Colon (tissue), 2 donors: Measurements from ENCODE around the gene DPM3.
"Not testable (repeated sequence)": the region's sequence is repeated elsewhere in the genome, so short reads cannot be mapped to it uniquely, and the experiment has no call there.

ENCODE experiments used
- FAIRE-seq: peaks from 2 replicates; lab custom pipeline; 2012; peaks lifted over from hg19 to GRCh38; lab: Jason Lieb, UNC
- donor health status: control.
- donor health status: control.

DPM3 gene

DNA sequence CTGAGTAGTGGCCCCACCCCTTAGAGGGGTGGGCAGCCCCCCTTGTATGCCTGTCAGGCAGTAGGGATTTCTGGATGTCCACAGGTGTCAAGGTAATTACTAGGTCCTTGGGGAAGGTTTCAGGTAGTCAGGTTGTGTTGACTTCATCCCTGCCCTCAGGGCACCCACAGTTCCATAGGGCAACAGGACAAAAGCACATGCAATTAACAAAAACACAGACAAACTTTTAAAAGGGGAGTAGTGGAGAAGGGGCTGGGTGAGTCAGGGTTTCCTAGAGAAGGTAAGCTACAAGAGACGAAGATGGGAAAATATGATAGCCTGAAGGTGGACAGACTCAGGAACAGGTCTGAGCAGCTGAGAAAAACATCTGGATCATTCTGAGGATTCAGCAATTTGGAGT, 18.7 kb upstream of the DPM3 start:
- FAIRE-seq = no peak

DNA sequence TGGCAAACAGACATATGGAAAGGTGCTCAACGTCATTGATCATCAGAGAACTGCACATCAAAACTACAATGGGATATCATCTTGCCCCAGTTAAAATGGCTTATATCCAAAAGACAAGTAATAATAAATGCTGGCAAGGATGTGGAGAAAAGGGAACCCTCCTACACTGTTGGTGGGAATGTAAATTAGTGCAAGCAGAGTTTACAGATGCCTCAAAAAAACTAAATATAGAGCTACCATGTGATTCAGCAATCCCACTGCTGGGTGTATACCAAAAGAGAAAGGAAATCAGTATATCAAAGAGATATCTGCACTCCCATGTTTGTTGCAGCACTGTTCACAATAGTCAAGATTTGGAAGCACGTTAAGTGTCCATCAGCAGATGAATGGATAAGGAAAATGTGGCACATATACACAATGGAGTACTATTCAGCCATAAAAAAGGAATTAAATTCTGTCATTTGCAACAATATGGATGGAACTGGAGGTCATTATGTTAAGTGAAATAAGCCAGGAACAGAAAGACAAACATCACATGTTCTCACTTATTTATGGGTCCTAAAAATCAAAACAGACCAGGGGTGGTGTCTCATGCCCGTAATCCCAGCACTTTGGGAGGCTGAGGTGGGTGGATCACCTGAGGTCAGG, 15.8 kb upstream of the DPM3 start:
- FAIRE-seq = not testable (repeated sequence)

DNA sequence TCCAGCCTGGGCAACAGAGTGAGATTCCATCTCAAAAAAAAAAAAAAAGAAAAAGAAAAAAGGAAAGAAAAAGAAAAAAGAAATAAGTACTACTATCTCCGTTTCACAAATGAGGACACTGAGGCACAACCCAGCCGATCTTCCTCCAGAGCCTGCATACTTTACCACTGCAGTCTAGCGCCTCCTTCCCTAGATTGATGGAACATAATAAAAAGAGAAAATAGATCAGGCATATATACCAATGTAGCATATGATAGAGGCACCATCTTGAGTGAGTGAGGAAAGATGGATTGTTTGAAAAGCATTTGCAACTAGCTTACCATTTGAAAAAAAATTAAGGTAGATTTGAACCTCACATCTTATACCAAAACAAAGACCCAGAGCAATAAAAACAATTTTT, 5.2 kb upstream of the DPM3 start:
- no peak for FAIRE-seq

DNA sequence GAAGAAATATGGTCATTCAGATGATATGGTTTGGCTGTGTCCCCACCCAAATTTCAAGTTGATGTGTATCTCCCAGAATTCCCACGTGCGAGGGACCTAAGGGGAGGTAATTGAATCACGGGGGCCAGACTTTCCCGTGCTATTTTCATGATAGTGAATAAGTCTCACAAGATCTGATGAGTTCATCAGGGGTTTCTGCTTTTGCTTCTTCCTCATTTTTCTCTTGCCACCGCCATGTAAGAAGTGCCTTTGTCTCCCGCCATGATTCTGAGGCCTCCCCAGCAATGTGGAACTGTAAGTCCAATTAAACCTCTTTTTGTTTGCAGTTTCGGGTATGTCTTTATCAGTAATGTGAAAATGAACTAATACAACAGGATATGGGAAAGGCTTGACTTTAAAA, 1.4 kb upstream of the DPM3 start:
- FAIRE-seq = no peak

DNA sequence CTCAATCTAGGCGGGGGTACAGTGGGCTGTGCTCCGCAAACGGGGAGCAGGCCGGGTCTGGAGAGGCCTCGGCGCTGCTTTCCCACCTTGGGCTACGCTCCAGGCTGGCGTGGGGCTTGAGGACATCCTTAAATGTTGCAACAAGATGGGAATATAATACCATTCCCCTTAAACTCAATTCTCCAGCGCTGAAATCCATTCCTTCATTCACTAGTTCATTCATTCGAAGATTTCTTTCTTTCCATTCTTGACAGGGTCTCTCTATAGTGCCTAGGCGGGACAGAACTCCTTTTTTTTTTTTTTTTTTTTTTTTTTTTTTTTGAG, 261 bp upstream of the DPM3 start:
- no peak for FAIRE-seq

DNA sequence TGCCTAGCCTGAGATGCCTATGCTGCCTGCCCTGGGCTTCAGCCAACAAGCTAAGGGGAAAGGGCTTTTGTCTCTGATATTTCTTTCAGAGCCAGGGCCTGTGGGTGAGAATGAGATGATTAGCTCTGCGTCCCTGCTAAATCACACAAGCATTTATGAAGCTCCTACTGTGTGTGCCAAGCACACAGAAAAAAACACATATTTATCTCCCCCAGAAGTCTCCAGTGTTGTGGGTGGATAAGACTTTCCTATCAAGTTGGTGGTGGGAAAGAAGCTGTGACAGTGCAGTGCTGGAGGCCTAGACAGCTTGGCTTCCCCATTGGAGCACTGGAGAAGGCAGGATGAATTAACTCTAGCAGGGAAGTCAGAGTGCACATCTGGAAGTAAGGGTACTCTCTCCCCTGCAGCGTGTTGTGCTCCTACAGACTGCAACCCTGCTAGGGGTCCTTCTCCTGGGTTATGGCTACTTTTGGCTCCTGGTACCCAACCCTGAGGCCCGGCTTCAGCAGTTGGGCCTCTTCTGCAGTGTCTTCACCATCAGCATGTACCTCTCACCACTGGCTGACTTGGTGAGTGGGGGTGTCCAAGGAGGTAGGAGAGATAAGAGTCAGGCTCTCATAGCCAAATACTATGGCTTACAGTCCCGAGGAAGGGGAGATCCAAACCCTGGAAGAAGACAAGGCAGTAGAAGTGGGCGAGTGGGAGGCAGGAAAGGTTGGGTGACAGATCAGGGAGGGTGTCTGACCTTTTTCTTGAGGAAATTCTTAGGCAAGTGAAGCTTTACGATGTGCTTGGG, 3.0 kb downstream of the DPM3 start:
- FAIRE-seq = no peak

DNA sequence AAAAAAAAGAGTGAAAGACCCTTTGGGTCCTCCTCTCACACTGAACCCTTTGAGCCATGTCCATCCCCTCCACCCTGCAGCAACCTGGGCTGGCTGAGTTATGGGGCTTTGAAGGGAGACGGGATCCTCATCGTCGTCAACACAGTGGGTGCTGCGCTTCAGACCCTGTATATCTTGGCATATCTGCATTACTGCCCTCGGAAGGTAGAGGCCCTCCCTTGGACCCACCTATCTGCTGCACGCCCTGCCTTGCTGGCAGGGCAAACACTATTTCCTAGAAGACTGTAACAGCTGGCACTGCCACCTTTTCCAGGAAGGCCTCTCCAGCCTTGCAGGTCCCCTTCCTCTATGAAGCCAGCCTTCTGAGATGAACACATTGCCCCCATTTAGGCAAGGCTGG, 3.6 kb downstream of the DPM3 start:
- no peak for FAIRE-seq

DNA sequence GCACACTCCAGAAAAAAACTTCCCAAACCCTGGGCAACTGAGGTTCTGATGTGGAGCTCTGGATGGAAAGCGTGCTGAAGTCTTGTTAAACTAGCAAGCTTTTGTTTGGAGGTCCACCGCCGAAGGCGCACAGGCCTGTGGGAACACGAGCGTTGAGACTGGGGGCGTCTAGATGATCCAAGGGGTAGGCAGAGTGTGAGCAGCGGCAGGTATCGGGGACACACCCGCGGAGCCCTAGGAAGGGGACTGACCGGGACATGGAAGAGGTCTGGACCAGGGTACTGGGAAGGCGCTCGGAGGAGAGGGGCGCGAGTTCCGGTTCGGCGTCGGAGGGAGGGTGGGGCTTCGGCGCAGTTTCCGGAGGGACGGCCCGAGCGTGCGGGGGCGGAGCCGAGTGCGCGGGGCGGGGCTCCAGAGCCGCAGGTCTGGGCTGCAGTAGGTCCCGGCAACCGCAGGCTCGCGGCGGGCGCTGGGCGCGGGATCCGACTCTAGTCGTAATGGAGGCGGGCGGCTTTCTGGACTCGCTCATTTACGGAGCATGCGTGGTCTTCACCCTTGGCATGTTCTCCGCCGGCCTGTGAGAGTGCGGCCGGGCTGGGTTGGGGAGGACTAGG, 4.8 kb downstream of the DPM3 start, which contains the start of gene SLC50A1:
TSS of gene SLC50A1 (plus strand) at position 438 of the 614 bp plus-strand sequence. CDS start at position 498, 60 bp downstream.
- no peak for FAIRE-seq

DNA sequence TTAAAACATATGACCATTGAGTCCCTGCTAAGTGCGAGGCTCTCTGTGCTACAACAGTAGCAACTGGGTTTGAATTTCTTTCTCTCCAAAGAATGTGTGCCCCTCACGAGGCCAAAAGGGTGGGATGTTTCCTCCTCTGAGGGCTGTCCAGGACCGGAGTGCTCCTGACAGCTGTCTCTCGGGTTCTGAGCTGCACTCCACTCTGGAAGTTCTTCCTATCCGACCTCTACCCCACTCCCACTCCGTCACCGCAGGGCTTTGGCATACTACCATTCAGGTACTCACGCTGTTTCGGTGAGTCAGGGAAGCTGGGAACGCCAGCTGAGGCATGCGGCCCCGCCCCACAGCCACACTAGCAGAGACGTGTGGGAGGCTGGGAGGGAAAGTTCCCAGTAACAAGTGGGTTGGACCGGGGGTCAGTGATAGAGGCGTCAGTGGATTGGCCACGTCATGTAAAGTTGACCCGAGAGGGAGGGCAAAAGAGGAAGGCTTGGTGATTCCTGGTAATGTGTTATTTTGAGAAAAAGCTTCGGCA, 5.4 kb downstream of the DPM3 start:
- FAIRE-seq = no peak

DNA sequence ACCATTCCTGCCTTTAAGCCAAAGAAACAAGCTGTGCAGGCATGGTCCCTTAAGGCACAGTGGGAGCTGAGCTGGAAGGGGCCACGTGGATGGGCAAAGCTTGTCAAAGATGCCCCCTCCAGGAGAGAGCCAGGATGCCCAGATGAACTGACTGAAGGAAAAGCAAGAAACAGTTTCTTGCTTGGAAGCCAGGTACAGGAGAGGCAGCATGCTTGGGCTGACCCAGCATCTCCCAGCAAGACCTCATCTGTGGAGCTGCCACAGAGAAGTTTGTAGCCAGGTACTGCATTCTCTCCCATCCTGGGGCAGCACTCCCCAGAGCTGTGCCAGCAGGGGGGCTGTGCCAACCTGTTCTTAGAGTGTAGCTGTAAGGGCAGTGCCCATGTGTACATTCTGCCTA, 6.0 kb downstream of the DPM3 start:
- no peak for FAIRE-seq

DNA sequence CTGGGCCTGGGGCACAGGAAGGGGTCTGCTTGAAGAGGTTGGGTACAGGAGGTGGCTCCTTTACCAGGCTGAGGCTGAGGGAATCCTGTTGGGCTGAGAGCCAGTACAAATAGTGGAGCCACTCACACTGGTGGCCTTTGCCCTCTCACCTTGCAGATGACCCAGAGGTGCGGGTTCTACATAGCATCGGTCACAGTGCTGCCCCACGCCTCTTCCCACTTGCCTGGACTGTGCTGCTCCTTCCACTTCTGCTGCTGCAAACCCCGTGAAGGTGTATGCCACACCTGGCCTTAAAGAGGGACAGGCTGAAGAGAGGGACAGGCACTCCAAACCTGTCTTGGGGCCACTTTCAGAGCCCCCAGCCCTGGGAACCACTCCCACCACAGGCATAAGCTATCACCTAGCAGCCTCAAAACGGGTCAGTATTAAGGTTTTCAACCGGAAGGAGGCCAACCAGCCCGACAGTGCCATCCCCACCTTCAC, 6.5 kb downstream of the DPM3 start:
- no peak for FAIRE-seq

DNA sequence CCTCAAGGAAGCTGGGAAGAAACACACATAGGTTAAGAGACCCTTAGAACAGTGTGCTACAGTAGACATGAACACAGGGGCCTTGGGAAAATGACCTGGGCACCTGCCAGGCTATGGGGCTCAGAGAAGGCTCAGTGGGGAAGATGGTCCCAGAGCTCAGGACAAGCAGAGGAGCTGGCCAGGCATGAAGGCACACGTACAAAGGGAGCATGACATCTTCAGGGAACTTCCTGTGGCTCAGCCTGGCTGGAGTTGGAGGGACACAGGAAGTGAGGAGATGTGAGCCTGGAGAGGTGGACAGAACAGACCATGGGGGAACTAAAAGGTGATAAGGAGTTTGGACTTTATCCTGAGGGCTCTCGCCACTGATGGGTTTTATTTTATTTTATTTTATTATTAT, 8.5 kb downstream of the DPM3 start:
- no peak for FAIRE-seq

DNA sequence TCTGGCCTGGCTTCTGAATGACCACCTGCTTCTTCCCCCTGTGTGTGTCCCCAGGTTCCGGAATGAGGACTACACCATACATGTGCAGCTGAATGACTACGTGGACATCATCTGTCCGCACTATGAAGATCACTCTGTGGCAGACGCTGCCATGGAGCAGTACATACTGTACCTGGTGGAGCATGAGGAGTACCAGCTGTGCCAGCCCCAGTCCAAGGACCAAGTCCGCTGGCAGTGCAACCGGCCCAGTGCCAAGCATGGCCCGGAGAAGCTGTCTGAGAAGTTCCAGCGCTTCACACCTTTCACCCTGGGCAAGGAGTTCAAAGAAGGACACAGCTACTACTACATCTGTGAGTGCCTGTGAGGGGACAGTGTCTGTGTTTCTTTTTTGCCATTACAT, 9.0 kb downstream of the DPM3 start:
- FAIRE-seq = no peak

DNA sequence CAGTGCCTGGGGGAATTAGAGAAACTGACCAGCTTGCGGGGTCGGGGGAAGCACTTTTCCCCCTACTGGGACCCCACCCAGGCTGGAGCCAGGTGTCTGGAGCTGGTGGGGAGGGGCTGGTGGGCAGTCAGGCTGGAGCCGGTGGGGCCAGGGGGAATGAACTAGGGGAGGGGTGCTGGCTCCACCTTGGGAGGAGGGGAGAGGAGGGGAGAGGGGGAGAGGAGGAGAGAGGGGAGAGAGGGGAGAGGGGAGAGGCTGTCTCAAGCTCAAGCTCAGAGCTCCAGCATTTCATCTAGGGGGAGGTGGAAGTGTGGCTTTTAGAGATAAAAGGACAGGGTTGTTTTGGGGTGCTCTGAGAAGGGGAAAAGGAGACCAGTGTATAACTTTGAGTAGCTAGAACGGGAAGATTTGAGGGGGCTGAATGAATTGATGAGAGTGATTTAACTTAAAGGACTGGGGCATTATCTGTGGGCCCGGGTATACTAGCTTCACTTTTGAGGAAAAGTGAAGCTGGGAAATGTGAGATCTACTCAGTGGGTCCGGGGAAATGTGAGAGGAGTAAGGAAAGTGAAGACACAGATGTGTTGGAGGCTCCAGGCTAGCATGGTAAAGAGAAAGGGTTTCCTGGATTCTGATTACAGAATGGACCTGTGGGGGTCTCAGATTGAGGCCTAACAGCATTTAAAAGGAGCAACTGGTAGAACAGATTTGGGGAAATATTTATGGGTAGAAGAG, 9.9 kb downstream of the DPM3 start:
- FAIRE-seq = no peak

DNA sequence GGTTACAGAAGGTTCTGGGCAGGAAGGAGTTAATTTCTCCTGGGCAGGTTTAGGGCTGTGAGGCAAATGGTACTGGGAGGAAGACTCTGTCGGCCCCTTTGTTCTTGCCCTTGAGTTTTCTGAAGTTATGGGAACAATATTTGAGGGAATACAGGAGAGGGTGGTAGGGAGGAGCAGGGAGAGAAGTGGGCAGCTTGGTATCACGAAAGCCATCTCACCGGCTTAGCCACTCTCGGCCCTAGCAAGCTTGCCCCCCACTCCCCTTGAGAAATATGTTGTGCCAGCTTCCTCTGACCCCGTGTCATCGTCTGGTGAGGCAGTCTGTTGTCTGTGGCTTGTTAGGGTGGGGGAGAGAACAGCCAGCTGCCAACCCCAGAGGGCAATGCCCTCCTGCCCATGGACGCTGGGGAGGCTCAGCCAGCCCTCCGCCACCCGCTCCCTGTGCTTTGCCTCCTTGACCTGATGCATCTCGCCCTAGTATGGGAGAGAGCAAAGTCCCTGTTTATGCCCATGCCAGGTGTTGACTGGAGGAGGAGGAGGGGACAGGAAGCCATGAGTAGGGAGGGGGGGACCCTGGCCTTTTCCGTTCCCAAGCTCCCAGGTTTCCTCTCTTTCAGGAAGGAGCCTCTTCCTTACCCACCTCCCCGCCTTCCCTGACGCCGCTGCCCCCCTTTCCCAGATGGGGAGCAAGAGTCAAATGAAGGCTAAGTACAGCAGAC, 11.4 kb downstream of the DPM3 start:
- FAIRE-seq = no peak

DNA sequence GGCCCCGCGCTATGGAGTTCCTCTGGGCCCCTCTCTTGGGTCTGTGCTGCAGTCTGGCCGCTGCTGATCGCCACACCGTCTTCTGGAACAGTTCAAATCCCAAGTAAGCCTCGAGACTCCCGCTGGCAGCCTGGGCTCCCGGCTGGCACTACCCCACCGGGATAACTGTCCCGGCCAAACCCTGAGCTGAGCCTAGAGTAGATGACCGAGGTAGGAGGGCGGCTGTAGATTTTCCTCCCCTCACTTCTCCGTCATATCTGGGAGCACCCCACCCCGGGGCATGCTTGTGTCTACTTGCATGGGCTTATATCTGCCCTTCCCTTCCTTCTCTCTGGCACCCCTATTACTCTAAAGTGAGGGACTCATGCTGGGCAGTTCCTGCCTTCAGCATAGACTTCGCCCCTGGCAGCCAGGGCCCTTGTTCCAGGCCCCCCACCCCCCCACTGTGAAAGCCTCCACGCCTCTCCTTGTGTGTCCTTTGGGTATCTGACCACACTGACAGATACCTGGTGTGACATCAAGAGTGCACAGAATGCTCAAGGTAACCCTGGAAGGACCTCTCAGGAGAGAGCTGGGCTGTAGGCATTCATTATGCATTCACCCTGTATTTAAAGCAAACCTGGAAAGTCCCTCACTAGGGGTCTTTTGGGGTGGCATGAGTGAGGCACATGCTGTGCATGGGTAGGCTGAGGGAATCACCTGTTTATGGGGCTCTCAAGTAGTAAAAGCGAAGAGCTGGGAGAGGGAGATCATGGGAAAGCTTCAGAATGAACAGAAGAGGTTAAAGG, 12.2 kb downstream of the DPM3 start:
- no peak for FAIRE-seq

DNA sequence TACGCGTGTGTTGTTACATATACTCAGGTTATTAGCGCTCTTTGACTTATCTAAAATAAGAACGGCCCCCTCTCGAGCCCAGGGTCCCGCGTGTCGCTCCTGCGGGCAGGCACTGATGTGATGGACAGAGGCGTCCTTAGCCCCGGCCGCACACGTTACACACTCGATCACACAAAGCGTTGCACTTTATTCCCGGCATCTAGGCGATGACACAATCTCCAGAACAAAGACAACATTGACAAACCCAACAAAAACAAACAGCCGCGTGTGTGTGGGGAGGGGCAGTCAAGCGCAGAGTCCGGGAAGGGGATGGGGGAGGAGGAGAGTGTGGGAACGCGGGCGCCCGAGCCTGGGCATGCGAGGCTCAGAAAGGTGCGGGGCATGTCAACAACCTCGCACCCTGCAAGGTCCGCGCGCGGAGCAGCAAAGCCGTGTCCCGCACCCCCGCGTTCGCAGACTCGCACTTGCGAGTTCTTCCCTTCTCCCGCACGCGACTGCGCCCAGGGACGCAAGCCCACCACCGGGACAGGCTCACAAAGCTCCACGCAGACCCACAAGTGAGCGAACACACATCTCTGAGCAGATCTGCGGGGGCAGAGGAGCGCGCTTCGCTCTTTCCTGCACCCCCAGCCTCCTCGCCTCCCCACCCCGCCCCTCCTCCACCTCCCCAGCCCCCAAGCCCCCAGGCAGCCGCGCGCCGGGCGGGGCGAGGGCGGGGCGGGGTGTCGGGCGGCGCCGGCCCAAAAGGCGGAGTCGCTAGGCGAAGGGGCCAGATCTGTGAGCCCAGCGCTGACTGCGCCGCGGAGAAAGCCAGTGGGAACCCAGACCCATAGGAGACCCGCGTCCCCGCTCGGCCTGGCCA, 13.0 kb downstream of the DPM3 start, which contains the start of gene EFNA1:
TSS of gene EFNA1 (plus strand) at position 772 of the 862 bp plus-strand sequence. CDS start 102 bp downstream, outside the sequence.
- FAIRE-seq = no peak

DNA sequence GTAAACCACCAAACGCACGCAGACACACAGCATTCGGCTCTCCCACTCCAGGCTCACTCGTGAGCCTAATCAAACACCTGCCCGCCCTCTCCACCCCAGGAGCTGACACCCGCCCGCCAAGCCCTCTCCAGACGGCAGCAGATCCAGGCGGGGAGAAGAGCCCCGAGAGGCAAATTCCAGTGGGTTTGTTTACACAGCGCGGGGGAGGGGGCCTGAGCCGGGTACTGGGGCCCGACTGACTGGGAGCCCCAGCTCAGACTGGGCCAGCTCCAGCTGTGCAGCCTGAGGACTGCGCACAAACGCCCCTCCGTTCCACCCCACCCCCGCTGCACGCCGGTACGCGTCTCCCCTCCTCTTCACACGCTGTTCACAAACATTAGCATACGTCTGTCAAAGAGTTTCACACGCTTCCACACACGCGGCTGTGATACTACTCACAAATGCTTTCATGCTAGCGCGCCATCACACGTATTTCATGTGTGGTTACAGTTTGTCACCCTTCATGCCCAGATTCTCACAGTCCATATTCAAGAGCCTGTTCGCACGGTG, 13.7 kb downstream of the DPM3 start:
- no peak for FAIRE-seq

DNA sequence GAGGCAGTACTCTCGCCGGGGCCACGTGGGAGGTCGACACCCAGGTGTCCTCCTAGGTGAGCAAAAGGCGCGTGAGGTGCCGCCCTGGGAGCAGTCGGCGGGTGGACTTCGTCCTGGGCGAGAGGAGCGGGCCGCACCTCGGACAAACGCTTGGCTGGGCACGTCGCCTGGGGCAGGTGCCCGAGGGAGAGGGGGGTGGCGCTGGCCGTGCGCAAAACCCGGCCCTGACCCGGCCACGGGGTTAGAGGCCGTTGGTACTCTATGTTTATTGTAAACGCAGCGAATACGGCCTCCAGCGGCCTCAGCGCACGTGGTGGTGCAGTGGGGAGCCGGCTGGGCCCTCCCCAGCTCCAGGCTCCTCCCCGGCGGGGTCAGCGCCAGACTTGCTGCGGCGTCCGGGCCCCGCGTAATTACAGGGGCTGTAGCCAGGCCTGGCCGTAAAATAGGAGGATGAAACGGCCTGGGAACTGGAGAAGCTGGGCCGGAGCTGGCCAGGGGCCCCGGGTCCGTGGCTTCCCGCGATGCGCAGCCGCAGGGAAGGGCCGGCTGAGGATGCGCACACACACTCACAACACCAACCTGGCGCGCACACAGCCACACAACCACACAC, 14.3 kb downstream of the DPM3 start:
- FAIRE-seq = no peak
